ES-I3 (cell line): ENCODE measurements around the gene CDH7.

Experiments
- H3K36me3 ChIP-seq: 2 replicates; pipeline ENCODE4 v1.6.1; 2013; ENCODE audit warnings: mild to moderate bottlenecking, low read length, control low read depth, moderate library complexity; ENCODE audit not compliant: insufficient read depth
- H3K4me1 ChIP-seq: 2 replicates; pipeline ENCODE4 v1.6.1; 2013; ENCODE audit warnings: mild to moderate bottlenecking, control low read depth, low read length; ENCODE audit not compliant: insufficient read depth
- H3K9ac ChIP-seq: 2 replicates; pipeline ENCODE4 v1.6.1; 2013; ENCODE audit warnings: low read depth, mild to moderate bottlenecking, low read length, moderate library complexity
- H3K9me3 ChIP-seq: 2 replicates; pipeline ENCODE4 v1.6.1; 2013; ENCODE audit warnings: mild to moderate bottlenecking, low read length, moderate library complexity; ENCODE audit not compliant: control insufficient read depth, insufficient read depth

Gene CDH7

GRCh38 chr18:65752625-65753325 lies 2.0 kb downstream of the CDH7 start:
- Histone ChIP-seq H3K4me1 (peaks cover 3% of the 10 kb centered on the region), H3K9ac (no peak overlapping the region), H3K36me3 (no peaks in the 10 kb centered on the region), H3K9me3 (no peaks in the 10 kb centered on the region)

- Histone ChIP-seq H3K36me3 (no peaks in the 10 kb centered on the region), H3K4me1 (peaks cover 3% of the 10 kb centered on the region), H3K9ac (no peak overlapping the region), H3K9me3 (no peaks in the 10 kb centered on the region)
Measured at GRCh38 chr18:65753520-65753919, 2.7 kb downstream of the CDH7 start.

GRCh38 chr18:65754121-65754520 lies 3.3 kb downstream of the CDH7 start:
- Histone ChIP-seq H3K36me3 (no peaks in the 10 kb centered on the region), H3K4me1 (peaks cover 3% of the 10 kb centered on the region), H3K9ac (no peak overlapping the region), H3K9me3 (no peaks in the 10 kb centered on the region)

- Histone ChIP-seq H3K9me3 (no peaks in the 10 kb centered on the region), H3K36me3 (no peaks in the 10 kb centered on the region), H3K4me1 (peaks cover 3% of the 10 kb centered on the region), H3K9ac (no peak overlapping the region)
Measured at GRCh38 chr18:65755616-65756015, 4.8 kb downstream of the CDH7 start.

- H3K9me3 ChIP-seq = no peaks in the 10 kb centered on the region
- no peak overlapping the region for H3K9ac ChIP-seq
- no peaks in the 10 kb centered on the region for H3K4me1 ChIP-seq
- H3K36me3 ChIP-seq = no peaks in the 10 kb centered on the region
Measured at GRCh38 chr18:65760457-65760856, 9.6 kb downstream of the CDH7 start.

GRCh38 chr18:65761636-65762295 lies 11.0 kb downstream of the CDH7 start:
- Histone ChIP-seq H3K9ac (no peak overlapping the region), H3K4me1 (no peaks in the 10 kb centered on the region), H3K36me3 (no peaks in the 10 kb centered on the region), H3K9me3 (no peaks in the 10 kb centered on the region)

- Histone ChIP-seq H3K36me3 (no peaks in the 10 kb centered on the region), H3K9me3 (no peaks in the 10 kb centered on the region), H3K9ac (no peak overlapping the region), H3K4me1 (no peaks in the 10 kb centered on the region)
Measured at GRCh38 chr18:65762556-65762955, 11.7 kb downstream of the CDH7 start.

- Histone ChIP-seq H3K9me3 (no peaks in the 10 kb centered on the region), H3K9ac (no peak overlapping the region), H3K4me1 (no peaks in the 10 kb centered on the region), H3K36me3 (no peaks in the 10 kb centered on the region)
Measured at GRCh38 chr18:65767406-65767805, 16.6 kb downstream of the CDH7 start.

GRCh38 chr18:65768120-65768778 lies 17.4 kb downstream of the CDH7 start:
- no peaks in the 10 kb centered on the region for H3K36me3 ChIP-seq

GRCh38 chr18:65769652-65770051 lies 18.8 kb downstream of the CDH7 start:
- H3K4me1 ChIP-seq = no peaks in the 10 kb centered on the region
- no peak overlapping the region for H3K9ac ChIP-seq
- no peaks in the 10 kb centered on the region for H3K36me3 ChIP-seq
- no peaks in the 10 kb centered on the region for H3K9me3 ChIP-seq

More at GRCh38 chr18:65768120-65768778, 17.4 kb downstream of the CDH7 start:
- no peak overlapping the region for H3K9ac ChIP-seq
- H3K9me3 ChIP-seq = no peaks in the 10 kb centered on the region
- no peaks in the 10 kb centered on the region for H3K4me1 ChIP-seq

- H3K4me1 ChIP-seq = no peaks in the 10 kb centered on the region
- no peak overlapping the region for H3K9ac ChIP-seq
- no peaks in the 10 kb centered on the region for H3K9me3 ChIP-seq
- H3K36me3 ChIP-seq = no peaks in the 10 kb centered on the region
Measured at GRCh38 chr18:65786474-65786873, 35.7 kb downstream of the CDH7 start.

GRCh38 chr18:65788373-65788772 lies 37.6 kb downstream of the CDH7 start:
- H3K9ac ChIP-seq = no peak overlapping the region
- H3K36me3 ChIP-seq = no peaks in the 10 kb centered on the region
- H3K4me1 ChIP-seq = no peaks in the 10 kb centered on the region
- H3K9me3 ChIP-seq = no peaks in the 10 kb centered on the region

GRCh38 chr18:65790604-65791003 lies 39.8 kb downstream of the CDH7 start:
- no peak overlapping the region for H3K9ac ChIP-seq
- no peaks in the 10 kb centered on the region for H3K36me3 ChIP-seq
- no peaks in the 10 kb centered on the region for H3K9me3 ChIP-seq
- no peaks in the 10 kb centered on the region for H3K4me1 ChIP-seq

- H3K9ac ChIP-seq = no peak overlapping the region
- H3K4me1 ChIP-seq = no peaks in the 10 kb centered on the region
- no peaks in the 10 kb centered on the region for H3K36me3 ChIP-seq
- H3K9me3 ChIP-seq = no peaks in the 10 kb centered on the region
Measured at GRCh38 chr18:65791719-65792118, 40.9 kb downstream of the CDH7 start.
